ENCODE results near the gene UBASH3A. TPM values are rescaled to one million over a fixed set of nuclear protein-coding genes. Genes with fewer than 3 reads are reported as not detected.

Gene UBASH3A, protein sequence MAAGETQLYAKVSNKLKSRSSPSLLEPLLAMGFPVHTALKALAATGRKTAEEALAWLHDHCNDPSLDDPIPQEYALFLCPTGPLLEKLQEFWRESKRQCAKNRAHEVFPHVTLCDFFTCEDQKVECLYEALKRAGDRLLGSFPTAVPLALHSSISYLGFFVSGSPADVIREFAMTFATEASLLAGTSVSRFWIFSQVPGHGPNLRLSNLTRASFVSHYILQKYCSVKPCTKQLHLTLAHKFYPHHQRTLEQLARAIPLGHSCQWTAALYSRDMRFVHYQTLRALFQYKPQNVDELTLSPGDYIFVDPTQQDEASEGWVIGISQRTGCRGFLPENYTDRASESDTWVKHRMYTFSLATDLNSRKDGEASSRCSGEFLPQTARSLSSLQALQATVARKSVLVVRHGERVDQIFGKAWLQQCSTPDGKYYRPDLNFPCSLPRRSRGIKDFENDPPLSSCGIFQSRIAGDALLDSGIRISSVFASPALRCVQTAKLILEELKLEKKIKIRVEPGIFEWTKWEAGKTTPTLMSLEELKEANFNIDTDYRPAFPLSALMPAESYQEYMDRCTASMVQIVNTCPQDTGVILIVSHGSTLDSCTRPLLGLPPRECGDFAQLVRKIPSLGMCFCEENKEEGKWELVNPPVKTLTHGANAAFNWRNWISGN
- total RNA-seq: not detected

DNA sequence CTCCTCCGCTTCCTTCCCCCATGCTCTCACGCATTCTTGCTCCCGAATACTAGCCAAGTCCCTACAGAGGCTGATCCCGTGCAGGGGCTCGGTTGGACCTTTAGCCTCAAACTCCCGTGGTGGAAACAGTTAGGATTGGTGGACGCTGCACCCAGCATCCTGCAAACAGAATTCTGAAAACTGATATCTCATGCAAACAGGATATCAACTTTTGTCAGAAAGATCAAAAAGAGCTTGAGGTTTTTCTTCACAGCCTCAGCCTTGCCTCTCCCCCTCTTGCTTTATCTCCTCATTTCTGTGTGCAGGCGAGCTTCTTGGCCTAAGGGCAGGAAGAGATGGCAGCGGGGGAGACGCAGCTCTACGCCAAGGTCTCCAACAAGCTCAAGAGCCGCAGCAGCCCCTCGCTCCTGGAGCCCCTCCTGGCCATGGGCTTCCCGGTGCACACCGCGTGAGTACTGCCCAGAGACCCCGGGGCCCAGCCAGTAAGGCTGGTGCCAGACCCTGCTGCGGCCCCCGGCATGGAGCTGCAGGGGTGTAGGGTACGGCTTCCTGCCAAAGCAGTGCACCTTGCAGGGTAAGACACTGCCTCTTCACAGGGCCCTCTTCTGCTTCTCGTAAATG, at the start of gene UBASH3A:
Gene UBASH3A (plus strand): TSS at position 292 of the 621 bp plus-strand sequence. CDS start 44 bp downstream, at position 336.

DNA sequence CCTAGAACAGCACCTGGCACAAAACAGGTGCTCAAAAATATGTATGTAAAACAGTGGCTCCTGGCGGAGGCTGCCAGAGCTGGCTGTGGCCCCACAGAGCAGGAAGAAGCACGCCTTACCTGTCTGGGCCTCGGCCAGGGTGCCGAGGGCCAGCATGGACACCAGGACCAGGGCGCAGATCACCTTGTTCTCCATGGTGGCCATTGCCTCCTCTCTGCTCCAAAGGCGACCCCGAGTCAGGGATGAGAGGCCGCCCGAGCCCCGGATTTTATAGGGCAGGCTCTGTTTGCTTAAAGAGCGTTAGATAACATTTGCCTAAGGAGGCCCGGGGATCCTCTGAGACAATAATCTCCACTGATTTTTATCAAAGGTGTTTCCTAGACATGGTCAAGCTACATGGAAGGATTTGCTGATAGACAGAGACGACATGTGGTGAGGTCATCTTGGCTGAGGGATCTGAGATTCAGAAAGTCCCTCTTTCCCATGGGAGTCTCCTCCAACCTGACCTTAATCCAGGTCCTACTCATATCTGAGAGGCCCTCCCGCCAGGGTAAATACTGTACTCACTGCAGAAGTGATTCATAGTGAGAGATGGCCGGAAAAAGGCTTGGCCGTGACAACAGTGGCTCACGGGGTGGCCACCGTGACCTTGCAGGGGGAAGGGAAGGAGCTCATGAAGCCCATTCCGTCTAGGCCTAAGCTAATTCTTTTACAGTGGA, 37.3 kb upstream of the UBASH3A start, which contains the start of gene TFF1:
Gene TFF1 (minus strand): TSS at position 244 of the 719 bp plus-strand sequence. CDS start 40 bp downstream, at position 204.

DNA sequence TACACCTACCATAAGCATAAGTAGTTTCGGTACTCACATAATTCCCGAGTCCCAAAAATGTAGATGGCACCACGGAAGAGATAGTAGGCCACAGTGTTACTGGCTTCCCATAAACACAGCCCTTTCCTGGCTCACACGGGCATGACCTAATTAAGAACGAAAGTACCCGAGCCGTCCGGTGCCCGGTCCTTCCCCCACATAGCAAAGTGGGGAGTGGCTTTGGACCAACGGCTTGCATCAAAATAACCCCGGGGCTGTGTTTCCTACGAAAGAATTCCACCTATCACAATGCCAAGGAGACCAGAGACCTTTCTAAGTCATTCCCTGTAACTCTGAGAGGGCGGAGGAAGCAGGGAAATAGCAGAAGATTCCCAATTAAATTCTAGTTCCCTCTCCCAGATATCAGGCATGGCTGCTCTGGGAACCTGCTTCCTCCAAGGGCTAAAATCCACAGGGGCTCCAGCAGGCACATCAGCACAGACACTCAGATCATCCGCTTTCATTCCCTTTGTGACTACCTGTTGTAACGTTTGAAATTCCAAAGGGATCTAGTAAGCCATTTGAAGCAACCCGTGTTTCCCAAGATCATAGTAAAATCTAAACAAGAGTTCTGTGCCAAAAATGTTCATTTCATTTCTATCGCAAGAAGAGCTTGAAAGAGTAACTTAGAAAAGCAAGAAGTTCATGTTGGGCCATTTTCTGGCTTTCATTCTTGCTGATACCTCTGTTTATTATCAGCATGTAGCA, 7.6 kb upstream of the UBASH3A start, which contains the start of gene TMPRSS3:
Gene TMPRSS3 (minus strand): TSS at position 148 of the 747 bp plus-strand sequence. CDS start 635 bp downstream, outside the sequence.

DNA sequence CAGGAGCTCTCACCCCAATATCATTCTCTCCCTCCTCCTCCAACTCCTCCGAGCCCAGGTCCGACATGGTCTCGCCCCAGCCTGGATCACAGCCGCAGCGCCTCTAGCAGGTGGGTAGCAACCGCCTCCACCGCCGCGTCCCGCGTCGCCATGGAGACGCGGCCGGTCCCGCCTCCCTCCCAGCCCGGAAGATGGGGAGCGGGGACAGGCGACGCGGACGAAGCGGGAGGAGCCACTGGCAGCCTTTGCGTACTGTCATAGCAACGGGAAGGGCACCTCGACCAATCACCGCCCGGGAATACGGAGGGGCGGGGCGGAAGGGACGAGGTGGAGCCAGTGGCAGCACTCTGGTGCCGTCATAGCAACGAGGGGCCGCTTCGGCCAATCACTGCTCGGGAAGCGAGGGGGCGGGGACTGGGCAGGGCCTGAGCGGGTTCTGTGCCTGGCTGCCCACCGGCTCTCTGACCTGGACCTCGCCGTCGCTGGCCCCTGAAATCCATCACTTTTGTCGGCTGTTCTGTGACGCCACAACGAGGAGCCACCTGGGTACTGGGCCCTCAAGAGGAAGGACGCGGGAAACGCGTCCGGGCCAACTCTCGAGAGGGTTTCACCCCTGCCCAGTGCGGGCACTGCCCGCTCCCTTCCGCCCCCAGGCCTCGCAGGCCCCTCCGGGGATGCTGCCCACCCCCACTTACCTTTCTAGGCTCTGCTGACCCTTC, 92.6 kb downstream of the UBASH3A start, which contains the start of gene RSPH1:
Gene RSPH1 (minus strand): TSS at position 105 of the 719 bp plus-strand sequence. CDS start 38 bp downstream, at position 67.

Small RNA genes within 50 kb of the gene (small RNA-seq; reads per million reads assigned to genes)
- gene RNU6-1149P (ENCODE audit: low replicate concordance): not detected

Other genes with a start within 250 kb of the UBASH3A start
- 27.5 TPM for gene ABCG1, start 184.8 kb upstream of the UBASH3A start, total RNA-seq
- gene TFF3, start 88.5 kb upstream of the UBASH3A start, total RNA-seq: not detected
- not detected for gene TFF2, start 52.9 kb upstream of the UBASH3A start, total RNA-seq
- gene TFF1, start 37.4 kb upstream of the UBASH3A start, total RNA-seq: not detected
- not detected for gene TMPRSS3, start 7.8 kb upstream of the UBASH3A start, total RNA-seq
- gene RSPH1, start 92.3 kb downstream of the UBASH3A start, total RNA-seq: 0.94 TPM
- gene SLC37A1, start 110.0 kb downstream of the UBASH3A start, total RNA-seq: 36.9 TPM
- 40.4 TPM for gene PDE9A, start 249.7 kb downstream of the UBASH3A start, total RNA-seq